KOPT-K1 (cell line): ENCODE data around the gene CD3D.

ENCODE experiments used
- H3K27ac ChIP-seq: fragments of 200-600 bp; sonication (generic); 2 replicates; pipeline ENCODE4 v1.5.1; 2016; ENCODE audit warnings: antibody characterized with exemption, mild to moderate bottlenecking, low read depth, low read length; ENCODE audit not compliant: poor library complexity, severe bottlenecking
- H3K36me3 ChIP-seq: fragments of 200-600 bp; sonication (generic); 2 replicates; pipeline ENCODE4 v1.5.1; 2017; ENCODE audit warnings: antibody characterized with exemption, mild to moderate bottlenecking, low read length, moderate library complexity; ENCODE audit not compliant: insufficient read depth
- H3K9me3 ChIP-seq: fragments of 200-600 bp; sonication (generic); 2 replicates; pipeline ENCODE4 v1.5.1; 2017; ENCODE audit warnings: antibody characterized with exemption, low read length, mild to moderate bottlenecking; ENCODE audit not compliant: insufficient read depth, poor library complexity, severe bottlenecking

CD3D gene

DNA sequence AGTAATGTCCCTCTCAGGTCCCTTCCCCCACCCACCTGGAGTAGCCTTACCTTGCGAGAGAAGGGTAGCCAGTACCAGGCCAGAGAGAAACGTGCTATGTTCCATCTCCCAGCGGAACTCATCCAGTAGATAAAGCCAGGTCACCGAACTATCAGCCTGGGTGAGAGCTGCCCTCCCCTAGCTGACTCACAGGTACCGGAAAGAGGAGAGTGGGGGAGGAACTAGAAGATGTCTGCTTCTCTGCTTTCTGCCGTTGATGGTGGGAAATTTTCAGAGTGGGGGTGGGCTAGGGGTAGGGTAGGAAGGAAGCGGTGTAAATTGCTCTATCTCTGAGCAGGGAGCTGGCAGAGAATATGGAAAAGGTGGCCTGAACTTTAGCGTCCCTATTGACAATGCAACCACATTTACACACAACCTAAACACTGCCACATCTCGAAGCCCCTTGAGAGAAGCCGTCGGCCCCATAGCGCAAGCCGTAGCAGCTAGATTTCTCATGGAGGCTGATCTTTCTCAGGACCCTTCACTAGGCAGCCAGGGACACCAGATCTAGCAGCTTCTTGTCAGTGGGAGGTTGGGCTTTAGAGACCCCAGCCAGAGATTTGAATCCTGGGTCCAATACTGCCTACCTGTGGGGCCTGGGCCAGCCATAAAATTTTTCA lies at the start of gene CD3D:
CD3D (minus strand) TSS at position 203 of the 659 bp plus-strand sequence; CDS start at position 105, 98 bp downstream.
- Histone ChIP-seq H3K9me3 (no peaks in the 10 kb centered on the region), H3K27ac (peak within 1 kb of the TSS; percentile 99), H3K36me3 (peaks cover 66% of the 10 kb centered on the region)

GRCh38 chr11:118383657-118384056 lies 41.2 kb upstream of the CD3D start:
- no peaks in the 10 kb centered on the region for H3K9me3 ChIP-seq
- no peak overlapping the region for H3K27ac ChIP-seq
- H3K36me3 ChIP-seq, result peaks cover 100% of the 10 kb centered on the region

DNA sequence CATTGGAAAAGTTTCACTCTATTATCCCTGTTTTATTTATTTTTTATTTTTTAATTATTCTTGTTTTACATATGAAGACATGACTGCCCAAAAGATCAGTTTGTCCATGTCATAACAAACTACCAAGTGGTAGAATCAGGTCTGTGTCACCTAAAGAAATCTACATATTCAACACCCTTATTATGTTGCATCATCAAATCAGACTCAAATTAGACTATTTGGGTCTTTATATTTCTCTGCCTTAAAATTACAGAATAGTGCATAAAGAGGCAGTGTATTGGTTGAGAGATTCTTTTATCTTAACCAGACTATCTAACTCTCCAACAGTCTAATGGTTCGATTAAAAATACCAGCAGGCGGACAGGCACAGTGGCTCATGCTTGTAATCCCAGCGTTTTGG lies 40.4 kb upstream of the CD3D start:
- Histone ChIP-seq H3K9me3 (no peaks in the 10 kb centered on the region), H3K36me3 (peaks cover 100% of the 10 kb centered on the region), H3K27ac (no peak overlapping the region)

DNA sequence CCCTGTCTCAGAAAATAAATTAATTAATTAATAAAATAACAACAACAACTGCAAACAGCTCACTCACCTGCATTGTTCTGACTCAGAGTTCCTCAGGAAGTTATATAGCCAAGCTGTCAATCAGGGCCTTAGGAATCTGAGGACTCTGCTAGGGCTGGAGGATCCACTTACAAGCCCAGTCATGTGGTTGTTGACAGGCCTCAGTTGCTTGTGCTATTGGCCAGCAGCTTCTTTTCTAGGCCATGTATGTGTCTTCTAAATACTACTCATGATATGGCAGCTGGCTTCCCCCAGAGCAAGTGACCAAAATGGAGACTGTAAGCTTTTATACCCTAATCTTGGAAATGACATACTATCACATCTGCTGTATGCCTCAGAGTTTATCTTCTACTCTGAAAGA lies 38.1 kb upstream of the CD3D start:
- Histone ChIP-seq H3K36me3 (peaks cover 100% of the 10 kb centered on the region), H3K27ac (no peak overlapping the region), H3K9me3 (no peaks in the 10 kb centered on the region)

DNA sequence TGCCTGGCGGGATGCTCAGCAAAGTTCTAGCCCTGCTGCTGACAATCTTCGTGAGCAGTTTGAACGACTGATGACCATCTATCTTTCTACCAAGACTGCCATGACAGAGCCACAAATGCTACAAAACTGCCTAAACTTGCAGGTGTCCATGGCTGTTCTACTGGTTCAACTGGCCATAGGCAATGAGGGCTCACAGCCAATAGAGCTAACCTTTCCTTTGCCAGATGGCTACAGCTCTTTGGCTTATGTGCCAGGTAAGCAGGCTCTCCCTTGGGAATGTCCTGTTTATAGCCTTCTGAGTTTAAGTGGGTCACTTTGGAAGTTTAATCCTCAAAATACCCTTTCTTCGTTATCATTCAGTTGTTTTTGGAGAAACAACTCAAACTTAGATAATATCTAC lies 37.0 kb upstream of the CD3D start:
- H3K36me3 ChIP-seq, result peaks cover 100% of the 10 kb centered on the region
- no peak overlapping the region for H3K27ac ChIP-seq
- no peaks in the 10 kb centered on the region for H3K9me3 ChIP-seq

GRCh38 chr11:118375978-118376377 lies 33.5 kb upstream of the CD3D start:
- Histone ChIP-seq H3K27ac (no peak overlapping the region), H3K36me3 (peaks cover 100% of the 10 kb centered on the region), H3K9me3 (no peaks in the 10 kb centered on the region)

DNA sequence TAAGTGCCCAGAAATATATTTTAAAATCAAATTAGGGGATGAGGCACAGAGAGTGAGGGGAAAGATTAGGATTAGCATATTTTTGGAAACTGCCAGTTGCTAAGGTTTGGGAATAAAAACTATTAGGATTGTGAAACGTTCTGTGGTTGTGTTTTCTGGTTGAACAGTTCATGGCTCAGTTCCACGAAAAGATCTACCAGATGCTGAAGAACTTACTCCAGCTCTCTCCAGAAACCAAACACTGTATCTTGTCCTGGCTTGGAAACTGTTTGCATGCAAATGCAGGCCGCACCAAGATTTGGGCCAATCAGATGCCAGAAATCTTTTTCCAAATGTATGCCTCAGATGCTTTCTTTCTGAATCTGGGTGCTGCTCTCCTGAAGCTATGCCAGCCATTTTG lies 32.2 kb upstream of the CD3D start:
- Histone ChIP-seq H3K36me3 (peaks cover 100% of the 10 kb centered on the region), H3K27ac (no peak overlapping the region), H3K9me3 (no peaks in the 10 kb centered on the region)

DNA sequence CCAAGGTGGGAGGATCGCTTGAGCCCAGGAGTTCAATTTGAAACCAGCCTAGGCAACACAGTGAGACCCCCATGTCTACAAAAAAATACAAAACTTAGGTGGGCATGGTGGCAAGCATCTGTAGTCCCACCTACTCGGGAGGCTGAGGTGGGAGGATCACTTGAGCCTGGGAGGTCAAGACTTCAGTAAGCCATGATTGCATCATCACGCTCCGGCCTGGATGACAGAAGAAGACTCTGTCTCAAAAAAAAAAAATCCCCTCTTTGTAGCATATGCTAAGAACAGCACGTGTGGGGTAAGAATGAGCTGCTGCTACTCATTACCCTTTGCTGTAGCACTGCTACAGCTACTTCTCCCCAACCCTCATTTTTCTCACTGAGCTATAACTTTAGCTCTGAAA lies 31.4 kb upstream of the CD3D start:
- H3K36me3 ChIP-seq, result peaks cover 100% of the 10 kb centered on the region
- no peak overlapping the region for H3K27ac ChIP-seq
- no peaks in the 10 kb centered on the region for H3K9me3 ChIP-seq

DNA sequence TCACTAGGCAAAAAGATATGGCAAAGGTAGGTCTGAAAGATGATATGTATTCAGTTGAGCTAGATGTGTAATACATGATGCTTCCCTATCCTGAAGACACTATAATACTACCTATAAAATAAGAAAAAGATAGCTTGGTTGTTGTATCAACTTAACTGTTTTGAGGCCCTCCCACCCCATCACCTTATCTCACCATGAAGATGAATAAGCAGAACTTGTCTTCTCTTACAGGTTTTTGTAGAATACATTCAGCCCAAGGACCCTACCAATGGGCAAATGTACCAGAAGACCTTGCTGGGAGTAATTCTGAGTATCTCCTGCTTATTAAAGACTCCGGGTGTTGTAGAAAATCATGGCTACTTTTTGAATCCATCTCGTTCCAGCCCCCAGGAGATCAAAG lies 30.8 kb upstream of the CD3D start:
- H3K9me3 ChIP-seq, result no peaks in the 10 kb centered on the region
- H3K27ac ChIP-seq, result no peak overlapping the region
- peaks cover 100% of the 10 kb centered on the region for H3K36me3 ChIP-seq

DNA sequence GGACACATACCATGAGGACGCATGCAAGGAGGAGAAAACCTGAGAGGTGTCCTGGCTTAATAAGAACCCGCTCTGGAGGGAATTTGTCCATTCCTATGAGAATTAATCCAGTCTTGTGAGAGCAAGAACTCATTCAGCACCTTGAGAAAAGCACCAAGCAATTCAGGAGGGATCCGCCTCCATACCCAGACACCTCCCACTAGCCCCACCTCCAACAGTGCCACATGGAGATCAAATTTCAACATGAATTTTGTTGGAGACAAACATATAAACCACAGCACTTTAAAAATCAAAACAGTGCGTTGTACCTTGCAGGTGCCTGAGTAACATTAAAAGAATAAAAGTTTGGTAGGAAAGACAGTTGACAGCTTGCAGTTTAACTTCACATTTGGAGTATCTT lies 28.3 kb upstream of the CD3D start:
- H3K9me3 ChIP-seq, result no peaks in the 10 kb centered on the region
- H3K36me3 ChIP-seq, result peaks cover 100% of the 10 kb centered on the region
- H3K27ac ChIP-seq, result no peak overlapping the region

GRCh38 chr11:118366287-118366686 lies 23.8 kb upstream of the CD3D start:
- Histone ChIP-seq H3K27ac (no peak overlapping the region), H3K9me3 (no peaks in the 10 kb centered on the region), H3K36me3 (peaks cover 89% of the 10 kb centered on the region)

DNA sequence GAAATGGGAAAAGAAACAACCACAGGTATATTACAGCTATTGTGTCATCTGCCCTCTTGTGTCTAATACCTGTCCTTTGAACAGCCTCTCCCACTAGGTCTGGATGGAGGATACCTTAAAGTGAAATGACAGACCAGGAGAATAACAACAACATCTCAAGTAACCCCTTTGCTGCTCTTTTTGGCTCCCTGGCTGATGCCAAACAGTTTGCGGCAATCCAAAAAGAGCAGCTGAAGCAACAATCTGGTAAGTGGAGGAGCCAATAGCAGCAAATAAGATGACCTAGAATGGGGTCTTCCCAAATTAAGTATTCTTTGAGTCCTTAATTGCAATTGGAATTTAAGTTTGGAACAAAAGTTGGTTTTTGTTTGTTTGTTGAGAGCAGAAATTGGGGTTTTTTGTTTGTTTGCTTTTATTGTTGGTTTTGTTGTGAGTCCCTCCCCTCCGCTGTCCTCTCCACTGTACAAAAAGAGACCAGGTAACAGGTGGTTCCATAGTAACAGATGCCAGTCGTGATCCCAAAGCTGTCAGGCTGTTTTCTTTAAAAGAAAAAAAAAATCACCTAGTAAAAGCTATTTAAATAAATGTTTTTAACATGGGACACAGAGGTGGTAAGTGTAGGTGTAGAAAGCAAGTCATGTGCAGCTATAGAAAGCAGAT lies 22.6 kb upstream of the CD3D start:
- Histone ChIP-seq H3K27ac (no peak overlapping the region), H3K9me3 (no peaks in the 10 kb centered on the region), H3K36me3 (peaks cover 77% of the 10 kb centered on the region)

GRCh38 chr11:118359295-118359958 lies 16.9 kb upstream of the CD3D start, which contains the start of gene UBE4A:
UBE4A (plus strand) TSS chr11:118359600; CDS start chr11:118365081, 5,481 bp downstream.
- Histone ChIP-seq H3K9me3 (no peaks in the 10 kb centered on the region), H3K27ac (peak within 1 kb of the TSS; percentile 67), H3K36me3 (peaks cover 26% of the 10 kb centered on the region)

DNA sequence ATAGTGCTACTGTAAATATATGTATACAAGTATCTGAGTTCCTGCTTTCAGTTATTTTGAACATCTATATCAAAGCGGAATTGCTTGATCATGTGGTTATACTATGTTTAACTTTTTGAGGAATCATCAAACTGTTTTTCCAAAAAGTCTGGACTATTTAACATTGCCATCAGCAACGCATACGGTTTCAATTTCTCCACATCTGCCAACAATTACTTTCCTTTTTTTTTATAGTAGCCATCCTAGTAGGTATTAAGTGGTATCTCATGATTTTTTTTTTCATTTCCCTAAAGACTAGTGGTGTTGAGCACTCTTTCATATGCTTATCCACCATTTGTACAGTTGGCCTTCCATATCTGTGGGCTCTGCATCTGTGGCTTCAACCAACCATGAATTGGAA lies 15.6 kb upstream of the CD3D start:
- peaks cover 26% of the 10 kb centered on the region for H3K36me3 ChIP-seq
- H3K9me3 ChIP-seq, result no peaks in the 10 kb centered on the region
- no peak overlapping the region for H3K27ac ChIP-seq

- no peak overlapping the region for H3K27ac ChIP-seq
- no peaks in the 10 kb centered on the region for H3K9me3 ChIP-seq
- peaks cover 69% of the 10 kb centered on the region for H3K36me3 ChIP-seq
These were observed 10.7 kb upstream of the CD3D start for GRCh38 chr11:118353084-118353710.
